ELF-1 (cell line): ENCODE measurements around the gene BLOC1S5.
"Not testable (repeated sequence)": the region's sequence is repeated elsewhere in the genome, so short reads cannot be mapped to it uniquely, and the experiment has no call there.

Source experiments
- DNase-seq: peaks from one replicate; pipeline ENCODE4 v3.0.0-alpha.2; 2016; ENCODE audit warnings: low read depth, low spot score

Gene BLOC1S5

DNA sequence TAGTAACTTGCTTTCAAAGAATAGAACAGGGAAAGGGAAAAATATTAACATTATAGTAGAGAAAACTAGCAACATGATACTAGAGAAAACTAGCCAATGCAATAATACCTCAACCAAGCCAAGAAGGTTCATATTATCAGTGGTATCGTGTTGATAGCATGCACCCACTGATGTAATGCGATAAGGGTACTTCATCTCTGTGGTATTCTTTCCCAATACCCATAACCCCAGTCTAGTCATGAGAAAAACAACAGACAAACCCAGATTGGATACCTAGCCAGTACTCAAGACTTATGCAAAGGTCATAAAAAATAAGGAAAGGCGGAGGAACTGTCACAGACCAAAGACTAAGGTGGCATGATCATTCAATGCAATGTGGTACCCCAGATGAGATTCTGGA, 21.0 kb downstream of the BLOC1S5 start:
- no peak for DNase-seq

GRCh38 chr6:8041913-8042583, 22.1 kb downstream of the BLOC1S5 start:
- DNase-seq = no peak

DNA sequence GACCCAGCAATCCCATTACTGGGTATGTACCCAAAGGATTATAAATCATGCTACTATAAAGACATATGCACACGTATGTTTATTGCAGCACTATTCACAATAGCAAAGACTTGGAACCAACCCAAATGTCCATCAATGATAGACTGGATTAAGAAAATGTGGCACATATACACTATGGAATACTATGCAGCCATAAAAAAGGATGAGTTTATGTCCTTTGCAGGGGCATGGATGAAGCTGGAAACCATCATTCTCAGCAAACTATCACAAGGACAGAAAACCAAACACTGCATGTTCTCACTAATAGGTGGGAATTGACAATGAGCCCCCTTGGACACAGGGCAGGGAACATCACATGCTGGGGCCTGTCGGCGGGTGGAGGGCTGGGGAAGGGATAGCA, 30.1 kb downstream of the BLOC1S5 start:
- not testable (repeated sequence) for DNase-seq

DNA sequence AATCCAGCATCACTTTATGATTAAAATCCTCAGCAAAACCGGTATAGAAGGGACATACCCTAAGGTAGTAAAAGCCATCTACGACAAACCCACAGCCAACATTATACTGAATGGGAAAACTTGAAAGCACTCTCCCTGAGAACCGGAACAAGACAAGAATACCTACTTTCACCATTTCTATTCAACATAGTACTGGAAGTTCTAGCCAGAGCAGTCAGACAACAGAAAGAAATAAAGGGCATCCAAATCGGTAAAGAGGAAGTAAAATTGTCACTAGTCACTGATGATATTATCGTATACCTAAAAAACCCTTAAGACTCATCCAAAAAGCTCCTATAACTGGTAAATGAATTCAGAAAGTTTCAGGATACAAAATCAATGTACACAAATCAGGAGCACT, 33.3 kb downstream of the BLOC1S5 start:
- no peak for DNase-seq

GRCh38 chr6:8029243-8029870, 34.8 kb downstream of the BLOC1S5 start:
- no peak for DNase-seq

GRCh38 chr6:8027965-8028651, 36.1 kb downstream of the BLOC1S5 start:
- DNase-seq = no peak

- no peak for DNase-seq
These were observed 37.4 kb downstream of the BLOC1S5 start for GRCh38 chr6:8026800-8027199.

DNA sequence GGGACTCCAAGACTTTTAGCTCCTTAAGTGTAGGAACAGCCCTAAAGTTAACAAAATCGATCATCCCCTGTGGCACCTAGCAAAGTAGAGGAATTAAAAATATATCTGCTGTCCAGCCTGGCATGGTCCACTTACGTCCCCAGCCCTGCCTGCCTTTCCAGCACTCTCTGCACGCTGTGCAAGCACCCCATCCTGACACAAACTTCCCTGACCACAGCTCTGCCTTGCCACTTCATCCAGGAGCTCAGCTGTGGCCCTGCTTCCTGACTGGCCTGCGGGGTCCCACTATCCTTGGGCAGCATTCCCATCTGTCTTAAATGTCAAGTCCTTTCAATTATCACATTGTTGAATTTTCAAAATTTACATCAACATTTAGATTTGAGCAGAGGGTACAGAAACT, 39.0 kb downstream of the BLOC1S5 start:
- no peak for DNase-seq

DNA sequence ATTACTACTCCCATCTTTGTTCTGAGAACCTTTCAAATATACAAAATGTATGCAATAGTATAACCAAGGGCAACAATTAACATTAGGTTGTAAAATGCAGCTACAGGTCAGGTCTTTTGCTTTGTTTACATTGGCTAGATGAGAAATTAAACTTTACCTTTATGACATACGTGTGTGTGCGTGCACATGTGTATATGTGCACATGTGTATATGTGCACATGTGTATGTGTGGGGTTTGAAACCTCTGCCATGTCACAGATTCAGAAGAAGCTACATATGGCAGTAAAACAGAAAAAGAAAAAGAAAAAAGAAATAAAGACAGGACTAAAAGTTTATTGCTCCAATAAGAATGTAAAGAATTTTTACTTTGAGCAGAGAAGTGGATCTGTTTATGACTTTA, 40.6 kb downstream of the BLOC1S5 start:
- DNase-seq = no peak

DNA sequence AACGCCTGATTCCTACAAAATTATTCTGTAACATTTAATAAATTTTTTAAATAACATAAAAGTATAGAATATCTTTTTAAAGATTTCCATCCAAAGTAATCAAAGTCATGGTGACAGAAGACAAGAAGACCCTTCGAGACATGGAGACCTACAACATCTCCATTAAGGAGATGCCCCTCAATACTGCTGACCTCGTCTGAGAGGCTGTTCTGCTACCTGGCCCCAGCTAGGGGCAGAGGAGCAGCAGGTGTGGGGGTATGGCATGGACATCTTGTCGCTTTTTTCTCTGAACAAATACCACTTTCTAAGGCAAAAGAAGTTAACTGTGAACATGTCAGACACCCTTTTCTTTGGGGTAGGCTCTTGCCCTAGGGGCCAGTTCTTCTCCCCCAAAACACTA, 44.1 kb downstream of the BLOC1S5 start:
- DNase-seq = no peak

- no peak for DNase-seq
These were observed 46.5 kb downstream of the BLOC1S5 start for GRCh38 chr6:8017705-8018104.

GRCh38 chr6:8017276-8017701, 46.9 kb downstream of the BLOC1S5 start:
- no peak for DNase-seq

GRCh38 chr6:8014947-8015346, 49.2 kb downstream of the BLOC1S5 start:
- no peak for DNase-seq

GRCh38 chr6:8013763-8014162, 50.4 kb downstream of the BLOC1S5 start:
- no peak for DNase-seq

DNA sequence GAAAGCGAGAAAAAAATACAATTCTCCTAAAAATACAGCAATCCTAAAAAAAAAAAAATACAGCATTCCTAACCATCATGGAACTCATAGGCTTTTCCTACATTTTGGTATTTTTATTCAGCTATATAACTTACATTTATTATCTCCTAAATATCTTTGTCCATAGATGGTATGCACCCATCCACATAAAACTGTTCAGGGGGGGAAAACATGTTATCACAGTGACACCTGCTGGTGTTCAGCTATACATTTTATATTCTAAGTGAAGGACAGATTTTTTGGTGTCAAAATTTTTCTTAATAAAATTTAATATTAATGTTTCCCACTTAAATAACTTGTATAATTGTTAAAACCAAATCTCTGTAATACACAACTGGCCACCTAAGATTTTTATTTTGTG, 58.0 kb downstream of the BLOC1S5 start:
- no peak for DNase-seq

DNA sequence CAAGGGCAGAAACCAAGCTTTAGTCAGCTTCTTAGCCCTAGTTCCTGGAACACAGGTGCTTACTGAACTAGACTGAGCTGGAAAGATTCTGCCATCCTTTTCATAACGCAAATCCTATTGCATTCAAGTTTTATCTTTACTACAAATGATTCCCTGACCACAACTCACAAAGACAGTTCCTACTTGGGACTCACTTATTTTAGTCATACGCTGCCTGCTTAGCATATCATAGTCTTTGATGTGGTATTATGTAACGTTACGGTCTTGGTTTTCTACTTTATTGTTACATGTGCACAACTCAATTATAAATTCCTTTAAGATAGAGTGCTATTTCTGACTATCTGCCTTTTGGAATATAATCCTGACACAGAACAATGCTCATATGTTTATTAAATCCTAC, 59.1 kb downstream of the BLOC1S5 start:
- no peak for DNase-seq

GRCh38 chr6:8000636-8001035, 63.6 kb downstream of the BLOC1S5 start:
- no peak for DNase-seq

- DNase-seq = no peak
These were observed 64.0 kb downstream of the BLOC1S5 start for GRCh38 chr6:8000188-8000596.

GRCh38 chr6:7999201-7999600, 65.0 kb downstream of the BLOC1S5 start:
- no peak for DNase-seq

GRCh38 chr6:7998103-7998725, 66.0 kb downstream of the BLOC1S5 start:
- no peak for DNase-seq

- DNase-seq = no peak
These were observed 66.9 kb downstream of the BLOC1S5 start for GRCh38 chr6:7997286-7997685.

- no peak for DNase-seq
These were observed 67.6 kb downstream of the BLOC1S5 start for GRCh38 chr6:7996538-7997111.
